GM10266 (cell line): ENCODE results near the gene DHRS9.

Experiments used
- DNase-seq: peaks from one replicate; pipeline ENCODE4 v3.0.0; 2012; ENCODE audit errors: extremely low spot score
- TF ChIP-seq, protein P1 (sequence below): IDR thresholded peaks from 2 replicates; pipeline ENCODE4 v1.5.1; 2012; ENCODE audit warnings: mild to moderate bottlenecking, low read depth; ENCODE audit not compliant: control insufficient read depth, insufficient read depth; ENCODE audit errors: missing control alignments

Gene DHRS9

DNA sequence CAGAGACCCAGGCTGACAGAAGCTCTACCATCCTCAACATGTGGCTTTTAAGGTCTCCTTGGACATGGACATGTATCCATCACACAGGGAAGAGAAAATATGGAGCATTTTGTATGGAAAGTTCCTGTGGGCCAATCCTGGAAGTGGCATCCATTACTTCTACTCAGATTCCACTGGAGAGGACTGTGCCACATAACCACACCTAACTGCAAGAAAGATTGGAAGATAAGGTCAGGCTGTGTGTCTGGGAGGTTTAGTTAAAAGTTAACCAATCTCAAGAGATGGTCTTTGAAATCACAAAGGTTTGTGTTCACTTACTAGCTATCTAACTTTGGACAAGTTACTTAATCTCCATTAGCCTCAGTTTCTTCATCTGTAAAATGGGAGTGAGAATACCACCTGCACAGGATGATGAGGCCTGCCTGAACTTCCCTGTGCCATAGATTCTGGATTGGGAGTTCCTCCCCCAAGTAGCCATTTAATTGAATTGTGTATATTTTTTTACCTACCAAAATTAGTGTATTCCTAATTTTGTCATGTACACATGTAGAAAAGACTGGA, 34.3 kb upstream of the DHRS9 start:
- TF ChIP-seq, protein P1, sequence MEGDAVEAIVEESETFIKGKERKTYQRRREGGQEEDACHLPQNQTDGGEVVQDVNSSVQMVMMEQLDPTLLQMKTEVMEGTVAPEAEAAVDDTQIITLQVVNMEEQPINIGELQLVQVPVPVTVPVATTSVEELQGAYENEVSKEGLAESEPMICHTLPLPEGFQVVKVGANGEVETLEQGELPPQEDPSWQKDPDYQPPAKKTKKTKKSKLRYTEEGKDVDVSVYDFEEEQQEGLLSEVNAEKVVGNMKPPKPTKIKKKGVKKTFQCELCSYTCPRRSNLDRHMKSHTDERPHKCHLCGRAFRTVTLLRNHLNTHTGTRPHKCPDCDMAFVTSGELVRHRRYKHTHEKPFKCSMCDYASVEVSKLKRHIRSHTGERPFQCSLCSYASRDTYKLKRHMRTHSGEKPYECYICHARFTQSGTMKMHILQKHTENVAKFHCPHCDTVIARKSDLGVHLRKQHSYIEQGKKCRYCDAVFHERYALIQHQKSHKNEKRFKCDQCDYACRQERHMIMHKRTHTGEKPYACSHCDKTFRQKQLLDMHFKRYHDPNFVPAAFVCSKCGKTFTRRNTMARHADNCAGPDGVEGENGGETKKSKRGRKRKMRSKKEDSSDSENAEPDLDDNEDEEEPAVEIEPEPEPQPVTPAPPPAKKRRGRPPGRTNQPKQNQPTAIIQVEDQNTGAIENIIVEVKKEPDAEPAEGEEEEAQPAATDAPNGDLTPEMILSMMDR, result no peak

DNA sequence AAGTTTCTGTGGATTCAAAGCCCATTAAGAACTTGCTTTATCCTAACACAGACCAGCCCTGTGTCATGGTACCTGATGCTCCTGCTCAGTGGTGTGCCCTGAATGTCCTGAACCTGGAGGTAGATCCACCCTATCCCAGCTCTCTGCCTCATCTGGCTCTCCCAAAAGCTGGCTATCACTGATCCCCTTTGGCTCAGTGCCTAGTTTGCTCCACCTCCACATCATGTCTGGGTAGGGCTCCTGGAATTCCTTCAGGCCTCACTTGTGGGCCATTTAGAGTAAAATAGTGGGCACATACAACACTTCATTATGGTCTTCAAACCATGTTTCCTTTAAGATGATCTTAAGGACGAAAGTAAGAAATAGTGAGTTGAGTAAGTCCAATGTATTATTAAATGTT, 33.5 kb upstream of the DHRS9 start:
- DNase-seq, result no peak
- TF ChIP-seq, protein P1, result no peak

More for the DNA sequence above, 34.3 kb upstream of the DHRS9 start:
- no peak for DNase-seq

DNA sequence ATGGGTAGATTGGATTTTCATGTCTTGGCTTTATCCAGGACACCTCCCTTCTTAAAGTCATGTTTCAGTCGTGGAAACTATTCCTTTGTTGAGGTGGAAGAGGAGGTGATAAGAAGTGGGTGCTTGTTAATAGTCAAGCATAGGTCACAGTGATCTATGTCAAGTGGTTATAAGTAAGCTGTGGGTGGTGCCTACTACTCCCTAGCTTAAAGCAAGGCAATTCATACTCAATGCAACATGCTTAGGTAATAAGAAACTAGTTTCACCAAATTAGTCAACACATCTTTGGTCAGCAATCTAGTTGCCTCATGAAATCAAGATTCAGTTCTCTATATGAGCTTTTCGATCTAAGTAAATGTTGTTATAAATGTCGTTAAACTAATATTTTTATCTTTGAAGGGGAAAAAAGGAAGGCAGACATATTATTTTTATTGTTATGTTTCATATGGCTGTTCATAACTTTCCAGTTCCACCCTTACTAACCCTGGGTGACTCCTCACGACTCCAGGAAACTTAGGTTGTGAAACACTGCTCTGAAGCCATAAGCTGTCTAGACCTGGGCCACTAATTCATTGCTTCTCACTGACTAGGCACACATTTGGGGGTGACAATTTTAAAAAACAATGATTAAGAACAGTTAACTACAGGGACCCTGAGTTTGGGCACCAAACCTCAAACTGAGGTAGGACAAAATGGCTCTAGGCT, 32.5 kb upstream of the DHRS9 start:
- DNase-seq, result no peak
- TF ChIP-seq, protein P1, result no peak

DNA sequence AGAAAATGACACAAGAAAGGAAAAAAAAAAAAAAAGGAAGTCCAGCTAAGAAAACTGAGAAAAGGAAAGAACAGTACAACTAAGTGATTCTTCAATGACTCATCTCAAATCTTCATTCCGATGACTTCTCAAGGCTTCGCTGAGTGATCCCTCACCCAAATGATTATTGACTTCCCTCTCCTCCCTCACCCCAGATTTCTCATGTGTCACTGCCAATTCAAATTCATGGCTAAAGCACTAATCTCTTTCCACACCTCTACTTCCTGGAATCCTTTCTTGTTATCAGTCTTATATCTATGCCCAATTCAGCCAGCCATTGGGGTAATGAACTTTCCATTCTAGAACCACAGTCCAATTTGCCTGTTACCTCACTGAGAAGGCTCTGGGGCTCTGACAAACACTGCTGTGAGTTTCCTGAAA, 31.0 kb upstream of the DHRS9 start:
- TF ChIP-seq, protein P1, result no peak
- peak; percentile 6 for DNase-seq

DNA sequence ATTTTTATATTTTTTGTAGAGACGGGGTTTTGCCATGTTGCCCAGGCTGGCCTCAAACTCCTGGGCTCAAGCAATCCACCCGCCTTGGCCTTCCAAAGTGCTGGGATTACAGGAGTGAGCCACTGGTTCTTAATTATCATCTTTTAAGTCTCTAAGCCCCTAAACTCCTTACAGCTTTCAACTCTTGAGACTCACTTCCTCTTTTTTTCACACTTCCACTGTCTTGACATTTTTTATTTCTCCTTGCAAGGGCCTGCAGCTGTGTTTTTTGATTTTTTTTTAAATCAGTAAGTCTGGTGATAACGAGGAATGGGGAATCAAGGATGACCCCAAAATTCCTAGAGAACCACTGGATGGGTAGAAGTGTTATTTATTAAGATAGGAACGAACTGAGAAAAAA, 29.7 kb upstream of the DHRS9 start:
- TF ChIP-seq, protein P1, result no peak
- no peak for DNase-seq

DNA sequence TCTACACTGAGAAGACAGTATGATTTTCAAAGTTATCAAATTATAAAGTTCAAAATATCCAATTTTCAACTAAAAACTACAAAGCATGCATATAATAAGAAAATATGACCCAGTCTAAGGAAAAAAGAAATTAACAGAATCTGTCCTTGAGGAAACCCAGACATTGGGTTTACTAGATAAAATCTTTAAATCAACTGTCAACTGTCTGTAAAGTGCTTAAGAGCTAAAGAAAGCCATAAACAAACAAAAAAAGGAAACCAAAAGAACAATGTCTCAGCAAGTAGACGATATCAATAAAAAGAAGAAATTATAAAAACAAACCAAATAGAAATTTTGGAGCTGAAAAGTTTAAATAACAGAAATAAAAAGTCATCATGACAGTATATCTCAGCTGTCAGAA, 27.8 kb upstream of the DHRS9 start:
- no peak for DNase-seq
- TF ChIP-seq, protein P1, result no peak

DNA sequence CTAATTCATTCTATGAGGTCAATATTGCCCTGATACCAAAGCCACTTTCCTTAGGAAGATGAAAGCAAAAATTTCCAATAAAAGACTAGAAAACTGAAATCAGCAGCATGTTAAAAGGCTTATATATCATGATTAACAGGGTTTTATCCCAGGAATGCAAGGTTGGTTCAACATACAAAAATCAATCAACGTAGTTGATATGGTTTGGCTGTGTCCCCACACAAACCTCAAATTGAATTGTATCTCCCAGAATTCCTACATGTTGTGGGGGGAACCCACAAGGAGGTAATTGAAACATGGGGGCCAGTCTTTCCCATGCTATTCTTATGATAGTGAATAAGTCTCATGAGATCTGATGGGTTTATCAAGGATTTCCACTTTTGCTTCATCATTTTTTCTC, 26.5 kb upstream of the DHRS9 start:
- no peak for DNase-seq
- TF ChIP-seq, protein P1, result no peak
